ENCODE data around the gene ZFAND4. TPM values are rescaled to one million over a fixed set of nuclear protein-coding genes. Genes with fewer than 3 reads are reported as not detected.
A peak's percentile ranks its signal among the peaks of the same experiment; 100 is the strongest.
"Not testable (repeated sequence)": the region's sequence is repeated elsewhere in the genome, so short reads cannot be mapped to it uniquely, and the experiment has no call there.

The ZFAND4 gene
- total RNA-seq, 2 donors from 2014 or later: 11.9 to 13.4 TPM

- H3K4me3 Mint-ChIP-seq: peak overlapping the region in 1 of 2 donors; percentile 50
- H3K27ac Mint-ChIP-seq: peak overlapping the region; percentile 48
- H3K4me1 Mint-ChIP-seq (ENCODE audit: low read depth): peaks cover 18% of the 10 kb centered on the region
- peaks cover 0 to 3% of the 10 kb centered on the region in 2 donors for H3K9me3 Mint-ChIP-seq
- peaks cover 8 to 26% of the 10 kb centered on the region in 2 donors for H3K36me3 Mint-ChIP-seq (ENCODE audit: insufficient read depth in 2 of 2)
- ATAC-seq (replicated peaks in 1 of 2): no peak
- no peak for DNase-seq
- no peaks in the 10 kb centered on the region for H3K27me3 Mint-ChIP-seq (ENCODE audit: low read depth)
These were observed 15.3 kb downstream of the ZFAND4 start for GRCh38 chr10:45657033-45657926.

GRCh38 chr10:45655219-45655618, 17.4 kb downstream of the ZFAND4 start:
- H3K9me3 Mint-ChIP-seq: peaks cover 0 to 3% of the 10 kb centered on the region in 2 donors
- peaks cover 15% of the 10 kb centered on the region for H3K4me1 Mint-ChIP-seq (ENCODE audit: low read depth)
- peaks cover 5 to 15% of the 10 kb centered on the region in 2 donors for H3K36me3 Mint-ChIP-seq (ENCODE audit: insufficient read depth in 2 of 2)
- DNase-seq: no peak
- H3K27ac Mint-ChIP-seq: peak overlapping the region; percentile 3
- no peak for ATAC-seq (replicated peaks in 1 of 2)
- peak overlapping the region in 1 of 2 donors; percentile 2 for H3K4me3 Mint-ChIP-seq
- H3K27me3 Mint-ChIP-seq (ENCODE audit: low read depth): no peaks in the 10 kb centered on the region

- DNase-seq; H3K27me3 Mint-ChIP-seq (ENCODE audit: low read depth); H3K9me3 Mint-ChIP-seq; H3K27ac Mint-ChIP-seq; ATAC-seq (replicated peaks in 1 of 2); H3K4me3 Mint-ChIP-seq: not testable (repeated sequence)
- Mint-ChIP-seq H3K36me3 (ENCODE audit: insufficient read depth in 2 of 2) (peaks cover 5 to 12% of the 10 kb centered on the region in 2 donors), H3K4me1 (ENCODE audit: low read depth) (peaks cover 15% of the 10 kb centered on the region)
These were observed 17.8 kb downstream of the ZFAND4 start for GRCh38 chr10:45654753-45655141.

GRCh38 chr10:45653454-45653853, 19.1 kb downstream of the ZFAND4 start:
- H3K27ac Mint-ChIP-seq: no peak overlapping the region
- peaks cover 15% of the 10 kb centered on the region for H3K4me1 Mint-ChIP-seq (ENCODE audit: low read depth)

GRCh38 chr10:45652511-45652910, 20.1 kb downstream of the ZFAND4 start:
- H3K9me3 Mint-ChIP-seq: no peaks in the 10 kb centered on the region
- peaks cover 2 to 4% of the 10 kb centered on the region in 2 donors for H3K36me3 Mint-ChIP-seq (ENCODE audit: insufficient read depth in 2 of 2)
- ATAC-seq (replicated peaks in 1 of 2): no peak
- H3K4me1 Mint-ChIP-seq (ENCODE audit: low read depth): peaks cover 15% of the 10 kb centered on the region
- no peaks in the 10 kb centered on the region for H3K27me3 Mint-ChIP-seq (ENCODE audit: low read depth)
- DNase-seq: no peak
- no peak overlapping the region for H3K27ac Mint-ChIP-seq
- H3K4me3 Mint-ChIP-seq: no peak overlapping the region

More at GRCh38 chr10:45653454-45653853, 19.1 kb downstream of the ZFAND4 start:
- DNase-seq (no peak), ATAC-seq (replicated peaks in 1 of 2) (no peak)
- Mint-ChIP-seq H3K4me3 (no peak overlapping the region), H3K9me3 (no peaks in the 10 kb centered on the region), H3K27me3 (ENCODE audit: low read depth) (no peaks in the 10 kb centered on the region), H3K36me3 (ENCODE audit: insufficient read depth in 2 of 2) (peaks cover 2 to 6% of the 10 kb centered on the region in 2 donors)

- DNase-seq (no peak), ATAC-seq (replicated peaks in 1 of 2) (no peak)
- Mint-ChIP-seq H3K36me3 (ENCODE audit: insufficient read depth in 2 of 2) (peaks cover 0 to 4% of the 10 kb centered on the region in 2 donors), H3K9me3 (no peaks in the 10 kb centered on the region), H3K4me3 (no peak overlapping the region), H3K27me3 (ENCODE audit: low read depth) (no peaks in the 10 kb centered on the region), H3K27ac (peak overlapping the region; percentile 82), H3K4me1 (ENCODE audit: low read depth) (no peaks in the 10 kb centered on the region)
These were observed 23.3 kb downstream of the ZFAND4 start for GRCh38 chr10:45649296-45649695.

GRCh38 chr10:45647118-45647517, 25.5 kb downstream of the ZFAND4 start:
- no peak for ATAC-seq (replicated peaks in 1 of 2)
- Mint-ChIP-seq H3K9me3 (no peaks in the 10 kb centered on the region), H3K27ac (peak overlapping the region; percentile 10), H3K36me3 (ENCODE audit: insufficient read depth in 2 of 2) (peaks cover 0 to 4% of the 10 kb centered on the region in 2 donors), H3K27me3 (ENCODE audit: low read depth) (no peaks in the 10 kb centered on the region), H3K4me3 (no peak overlapping the region), H3K4me1 (ENCODE audit: low read depth) (no peaks in the 10 kb centered on the region)
- DNase-seq: no peak

- no peak for DNase-seq
- H3K27me3 Mint-ChIP-seq (ENCODE audit: low read depth): no peaks in the 10 kb centered on the region
- no peaks in the 10 kb centered on the region for H3K4me1 Mint-ChIP-seq (ENCODE audit: low read depth)
- peaks cover 0 to 4% of the 10 kb centered on the region in 2 donors for H3K36me3 Mint-ChIP-seq (ENCODE audit: insufficient read depth in 2 of 2)
- no peaks in the 10 kb centered on the region for H3K9me3 Mint-ChIP-seq
- no peak overlapping the region for H3K27ac Mint-ChIP-seq
- no peak for ATAC-seq (replicated peaks in 1 of 2)
- no peak overlapping the region for H3K4me3 Mint-ChIP-seq
These were observed 26.1 kb downstream of the ZFAND4 start for GRCh38 chr10:45646384-45647050.

GRCh38 chr10:45644527-45644926, 28.0 kb downstream of the ZFAND4 start:
- Mint-ChIP-seq H3K27me3 (ENCODE audit: low read depth) (no peaks in the 10 kb centered on the region), H3K27ac (no peak overlapping the region), H3K4me3 (no peak overlapping the region), H3K36me3 (ENCODE audit: insufficient read depth in 2 of 2) (peaks cover 0 to 7% of the 10 kb centered on the region in 2 donors), H3K9me3 (no peaks in the 10 kb centered on the region), H3K4me1 (ENCODE audit: low read depth) (no peaks in the 10 kb centered on the region)
- ATAC-seq (replicated peaks in 1 of 2): no peak
- no peak for DNase-seq

GRCh38 chr10:45640941-45641340, 31.6 kb downstream of the ZFAND4 start:
- ATAC-seq (replicated peaks in 1 of 2) (no peak), DNase-seq (no peak)
- no peaks in the 10 kb centered on the region for H3K9me3 Mint-ChIP-seq
- no peak overlapping the region for H3K27ac Mint-ChIP-seq
- H3K4me3 Mint-ChIP-seq: no peak overlapping the region
- peaks cover 0 to 4% of the 10 kb centered on the region in 2 donors for H3K36me3 Mint-ChIP-seq (ENCODE audit: insufficient read depth in 2 of 2)
- no peaks in the 10 kb centered on the region for H3K27me3 Mint-ChIP-seq (ENCODE audit: low read depth)
- no peaks in the 10 kb centered on the region for H3K4me1 Mint-ChIP-seq (ENCODE audit: low read depth)

- H3K4me3 Mint-ChIP-seq: no peak overlapping the region
- no peak overlapping the region for H3K27ac Mint-ChIP-seq
These were observed 32.5 kb downstream of the ZFAND4 start for GRCh38 chr10:45640049-45640448.

GRCh38 chr10:45627412-45628048, 45.0 kb downstream of the ZFAND4 start:
- Mint-ChIP-seq H3K4me3 (no peak overlapping the region), H3K9me3 (no peaks in the 10 kb centered on the region), H3K27me3 (ENCODE audit: low read depth) (no peaks in the 10 kb centered on the region), H3K27ac (no peak overlapping the region), H3K36me3 (ENCODE audit: insufficient read depth in 2 of 2) (no peaks in the 10 kb centered on the region), H3K4me1 (ENCODE audit: low read depth) (no peaks in the 10 kb centered on the region)
- ATAC-seq (replicated peaks in 1 of 2): no peak
- no peak for DNase-seq

More at GRCh38 chr10:45640049-45640448, 32.5 kb downstream of the ZFAND4 start:
- ATAC-seq (replicated peaks in 1 of 2) (no peak), DNase-seq (no peak)
- Mint-ChIP-seq H3K36me3 (ENCODE audit: insufficient read depth in 2 of 2) (peaks cover 1 to 4% of the 10 kb centered on the region in 2 donors), H3K9me3 (no peaks in the 10 kb centered on the region), H3K27me3 (ENCODE audit: low read depth) (no peaks in the 10 kb centered on the region), H3K4me1 (ENCODE audit: low read depth) (no peaks in the 10 kb centered on the region)

- H3K36me3 Mint-ChIP-seq (ENCODE audit: insufficient read depth in 2 of 2): no peaks in the 10 kb centered on the region
- no peaks in the 10 kb centered on the region for H3K4me1 Mint-ChIP-seq (ENCODE audit: low read depth)
These were observed 46.7 kb downstream of the ZFAND4 start for GRCh38 chr10:45625879-45626278.

More at GRCh38 chr10:45625879-45626278, 46.7 kb downstream of the ZFAND4 start:
- Mint-ChIP-seq H3K9me3 (no peaks in the 10 kb centered on the region), H3K27ac (no peak overlapping the region), H3K27me3 (ENCODE audit: low read depth) (no peaks in the 10 kb centered on the region), H3K4me3 (no peak overlapping the region)
- DNase-seq (no peak), ATAC-seq (replicated peaks in 1 of 2) (no peak)
